Activated naive CD8-positive, alpha-beta T cell treated with anti-CD3 and anti-CD28 coated beads for 36 hours (primary cell): ENCODE data around the gene SLC26A1. TPM values are rescaled to one million over a fixed set of nuclear protein-coding genes. Genes with fewer than 3 reads are reported as not detected.

Experiments
- DNase-seq: peaks from one replicate; pipeline ENCODE4 v3.0.0; 2021
- H3K27ac Mint-ChIP-seq: one replicate; pipeline ENCODE4 v1.8.0; 2022; ENCODE audit warnings: mild to moderate bottlenecking, moderate library complexity, mixed read lengths
- H3K27me3 Mint-ChIP-seq: one replicate; pipeline ENCODE4 v1.8.0; 2022; ENCODE audit warnings: mild to moderate bottlenecking, mixed read lengths
- H3K36me3 Mint-ChIP-seq: one replicate; pipeline ENCODE4 v1.8.0; 2021; ENCODE audit warnings: mild to moderate bottlenecking, mixed read lengths
- H3K4me1 Mint-ChIP-seq: one replicate; pipeline ENCODE4 v1.8.0; 2021; ENCODE audit warnings: mixed read lengths
- H3K4me3 Mint-ChIP-seq: one replicate; pipeline ENCODE4 v1.8.0; 2022; ENCODE audit warnings: mild to moderate bottlenecking, moderate library complexity, mixed read lengths
- H3K9me3 Mint-ChIP-seq: one replicate; pipeline ENCODE4 v1.8.0; 2022; ENCODE audit warnings: mixed read lengths
- total RNA-seq, 2 experiments: library from RNA; stranded (reverse); gene quantifications; one replicate each; pipeline ENCODE4 v1.2.3, GENCODE V29; 2021

The SLC26A1 gene, protein sequence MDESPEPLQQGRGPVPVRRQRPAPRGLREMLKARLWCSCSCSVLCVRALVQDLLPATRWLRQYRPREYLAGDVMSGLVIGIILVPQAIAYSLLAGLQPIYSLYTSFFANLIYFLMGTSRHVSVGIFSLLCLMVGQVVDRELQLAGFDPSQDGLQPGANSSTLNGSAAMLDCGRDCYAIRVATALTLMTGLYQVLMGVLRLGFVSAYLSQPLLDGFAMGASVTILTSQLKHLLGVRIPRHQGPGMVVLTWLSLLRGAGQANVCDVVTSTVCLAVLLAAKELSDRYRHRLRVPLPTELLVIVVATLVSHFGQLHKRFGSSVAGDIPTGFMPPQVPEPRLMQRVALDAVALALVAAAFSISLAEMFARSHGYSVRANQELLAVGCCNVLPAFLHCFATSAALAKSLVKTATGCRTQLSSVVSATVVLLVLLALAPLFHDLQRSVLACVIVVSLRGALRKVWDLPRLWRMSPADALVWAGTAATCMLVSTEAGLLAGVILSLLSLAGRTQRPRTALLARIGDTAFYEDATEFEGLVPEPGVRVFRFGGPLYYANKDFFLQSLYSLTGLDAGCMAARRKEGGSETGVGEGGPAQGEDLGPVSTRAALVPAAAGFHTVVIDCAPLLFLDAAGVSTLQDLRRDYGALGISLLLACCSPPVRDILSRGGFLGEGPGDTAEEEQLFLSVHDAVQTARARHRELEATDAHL
- total RNA-seq = under 1 TPM; 0.20 to 0.21 TPM

DNA sequence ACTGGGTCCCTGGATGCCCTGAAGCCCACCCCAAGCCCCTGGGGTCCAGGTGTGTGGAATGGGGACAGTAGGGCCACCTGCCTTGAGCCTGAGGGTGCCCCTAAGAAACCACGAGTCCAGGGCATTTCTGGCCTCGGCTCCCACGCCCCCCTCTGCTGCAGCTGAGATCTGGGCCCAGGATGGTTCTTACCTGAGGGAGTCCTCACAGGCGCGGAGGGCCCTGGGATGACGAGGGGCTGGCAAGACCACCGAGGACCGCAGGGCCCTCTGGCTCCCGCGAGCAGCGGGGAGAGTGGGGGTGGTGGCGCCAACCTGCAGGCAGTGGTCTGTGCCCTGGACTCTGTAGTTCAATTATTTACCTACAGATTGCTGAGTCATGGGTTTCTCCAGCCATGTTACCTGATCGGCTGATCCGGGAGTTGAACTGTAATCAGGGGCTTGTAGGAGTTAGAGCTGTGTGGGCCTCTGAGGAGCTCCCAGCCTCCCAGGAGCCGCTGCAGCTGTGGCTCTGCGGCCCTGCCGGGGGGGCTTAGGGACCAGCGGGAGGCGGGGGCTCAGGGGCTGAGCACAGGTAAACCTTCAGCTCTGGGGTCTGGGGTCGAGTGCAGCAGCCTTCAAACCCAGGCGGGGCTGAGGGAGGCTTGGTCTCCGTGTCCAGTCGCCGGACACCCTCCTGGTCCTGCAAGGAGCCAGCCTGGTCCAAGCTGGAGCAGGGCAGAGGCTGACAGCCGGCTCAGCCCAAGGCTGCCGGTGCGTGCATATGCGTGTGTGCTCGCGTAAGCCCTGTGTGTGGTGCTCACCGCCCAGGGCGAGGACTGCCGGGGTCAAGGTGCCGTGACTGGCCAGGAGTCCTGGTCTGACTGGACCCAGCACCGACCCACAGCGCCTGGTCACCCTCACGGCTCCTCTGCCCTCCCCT lies at the start of gene SLC26A1:
TSS of gene SLC26A1 (minus strand) at position 294 of the 919 bp plus-strand sequence. CDS start 1,701 bp downstream, outside the sequence.
- H3K27me3 Mint-ChIP-seq = peaks cover 11% of the 10 kb centered on the region

DNA sequence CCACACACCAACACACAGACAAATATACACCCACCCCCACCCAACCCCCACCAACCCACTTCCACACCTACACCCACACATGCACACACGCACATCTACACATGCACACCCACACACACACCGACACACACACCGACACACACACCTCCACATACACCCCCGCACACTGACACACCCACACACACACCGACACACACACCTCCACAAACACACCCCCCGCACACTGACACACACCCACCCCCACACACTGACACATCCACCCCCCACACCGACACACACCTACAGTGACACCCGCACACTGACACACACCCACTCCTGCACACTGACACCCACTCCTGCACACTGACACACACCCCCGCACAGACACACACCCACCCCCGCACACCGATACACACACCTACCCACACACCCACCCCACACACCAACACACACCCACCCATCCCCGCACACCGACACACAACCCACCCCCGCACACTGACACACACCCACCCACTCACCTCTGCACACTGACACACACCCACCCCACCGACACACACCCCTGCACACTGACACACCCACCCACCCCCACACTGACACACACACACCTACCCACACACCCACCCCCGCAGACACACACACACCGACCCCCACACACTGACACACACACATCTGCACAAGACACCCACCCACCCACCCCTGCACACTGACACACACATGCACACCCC lies 49.3 kb upstream of the SLC26A1 start:
- Mint-ChIP-seq H3K4me1 (no peaks in the 10 kb centered on the region), H3K27ac (no peak overlapping the region), H3K36me3 (no peaks in the 10 kb centered on the region), H3K9me3 (no peaks in the 10 kb centered on the region), H3K27me3 (peaks cover 24% of the 10 kb centered on the region), H3K4me3 (no peak overlapping the region)
- DNase-seq = no peak

More for the DNA sequence above, at the start of gene SLC26A1:
- no peaks in the 10 kb centered on the region for H3K9me3 Mint-ChIP-seq
- H3K4me3 Mint-ChIP-seq = no peak within 1 kb of the TSS
- H3K36me3 Mint-ChIP-seq = no peaks in the 10 kb centered on the region
- DNase-seq = no peak
- H3K4me1 Mint-ChIP-seq = peaks cover under 1% of the 10 kb centered on the region
- H3K27ac Mint-ChIP-seq = no peak within 1 kb of the TSS

DNA sequence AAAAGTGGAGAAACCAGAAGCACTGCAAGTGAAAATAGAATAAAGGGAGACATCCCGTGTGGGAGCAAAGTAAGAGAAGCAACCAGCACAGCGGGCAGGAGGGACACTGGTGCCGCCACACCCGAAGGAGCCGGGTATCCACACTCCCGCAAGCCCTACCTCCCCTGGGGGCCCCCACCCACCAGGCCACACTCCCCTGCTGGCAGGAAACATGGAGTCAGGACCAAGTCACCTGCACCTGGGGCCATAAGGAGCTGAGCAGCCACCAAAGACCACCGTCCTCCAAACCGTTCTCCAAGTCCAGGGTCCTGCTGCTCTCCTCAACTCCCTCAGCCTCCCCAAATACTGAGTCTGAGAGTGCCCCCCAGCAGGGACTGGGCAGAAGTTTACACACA lies 48.7 kb upstream of the SLC26A1 start:
- Mint-ChIP-seq H3K27me3 (peaks cover 18% of the 10 kb centered on the region), H3K27ac (no peak overlapping the region), H3K4me3 (no peak overlapping the region), H3K36me3 (no peaks in the 10 kb centered on the region), H3K9me3 (no peaks in the 10 kb centered on the region), H3K4me1 (no peaks in the 10 kb centered on the region)
- no peak for DNase-seq

DNA sequence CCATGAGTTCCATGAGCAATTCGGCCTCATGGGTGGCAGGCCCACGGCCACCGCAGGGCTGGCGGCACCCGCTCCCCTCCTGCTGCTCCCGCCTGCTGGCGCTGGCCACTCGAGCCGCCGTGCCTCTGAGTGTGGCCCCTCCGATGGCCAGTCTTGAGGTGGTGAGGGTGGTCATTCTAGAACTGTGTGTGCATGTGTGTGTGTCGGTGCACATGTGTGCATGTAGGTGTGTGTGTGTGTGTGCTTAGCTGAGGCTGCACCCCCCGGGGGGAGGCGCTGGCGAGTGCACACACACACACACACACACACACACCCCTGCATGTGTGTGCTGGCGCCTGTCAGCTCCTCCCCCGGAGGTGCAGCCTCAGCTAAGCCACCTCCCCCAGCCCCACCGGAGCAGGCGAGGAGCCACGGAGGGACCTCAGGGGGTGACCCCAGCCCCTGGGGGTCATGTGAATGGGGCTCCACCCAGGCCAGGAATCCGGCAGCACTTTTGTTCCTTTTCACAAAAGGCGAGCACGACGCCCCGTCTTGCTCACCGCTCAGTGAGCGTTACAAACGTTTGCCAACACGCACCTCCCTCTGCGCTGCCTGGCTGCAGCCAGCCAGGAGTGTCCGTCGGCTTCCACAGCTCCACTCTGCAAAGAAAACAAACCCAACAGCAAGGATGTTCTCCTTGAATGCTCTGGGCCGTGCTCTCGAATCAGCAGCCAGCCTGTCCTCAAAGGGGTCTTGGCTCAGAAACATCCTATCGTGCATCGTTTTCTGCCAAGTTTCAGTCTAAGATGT lies 48.1 kb upstream of the SLC26A1 start:
- Mint-ChIP-seq H3K4me1 (no peaks in the 10 kb centered on the region), H3K9me3 (no peaks in the 10 kb centered on the region), H3K36me3 (no peaks in the 10 kb centered on the region), H3K4me3 (no peak overlapping the region), H3K27ac (no peak overlapping the region), H3K27me3 (peaks cover 14% of the 10 kb centered on the region)
- no peak for DNase-seq

DNA sequence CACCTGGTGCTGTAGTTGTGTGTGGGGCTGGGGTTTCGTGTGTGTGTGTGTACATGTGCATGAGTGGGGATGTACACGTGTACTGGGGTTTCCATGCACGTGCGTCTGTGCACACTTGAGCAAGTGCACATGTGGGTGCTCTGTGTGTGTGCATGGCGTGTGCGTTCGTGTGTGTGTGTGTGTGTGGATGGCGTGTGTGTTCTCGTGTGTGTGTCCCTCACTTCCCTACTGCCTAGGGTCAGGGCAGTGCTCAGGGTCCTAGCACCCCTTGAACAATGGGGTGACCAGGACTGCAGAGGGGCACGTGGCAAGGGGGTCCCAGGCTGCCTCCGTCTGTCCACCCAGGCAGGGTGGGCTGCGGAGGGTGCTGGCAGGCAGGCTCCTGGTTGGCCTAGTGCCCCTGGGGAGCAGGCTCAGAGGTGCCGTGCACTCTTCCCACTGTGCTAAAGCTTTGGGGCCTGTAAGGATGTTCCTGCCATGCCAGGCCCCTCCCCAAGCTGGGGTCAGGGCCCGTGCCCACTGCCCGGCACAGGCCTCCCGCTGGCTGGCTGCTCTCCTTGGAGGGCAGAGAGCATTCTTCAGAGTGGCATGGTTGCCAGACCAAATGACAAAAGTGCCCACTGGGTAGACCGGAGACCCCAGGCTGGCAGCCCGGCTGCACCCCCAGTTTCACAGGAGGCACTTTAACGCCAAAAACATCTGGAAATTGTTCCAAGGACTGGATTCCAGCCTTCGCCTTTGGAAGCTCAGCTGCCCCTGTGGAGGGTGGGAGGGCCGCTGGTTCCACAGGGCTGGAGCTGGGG lies 47.3 kb upstream of the SLC26A1 start:
- Mint-ChIP-seq H3K27ac (no peak overlapping the region), H3K27me3 (peaks cover 13% of the 10 kb centered on the region), H3K9me3 (no peaks in the 10 kb centered on the region), H3K36me3 (no peaks in the 10 kb centered on the region), H3K4me3 (no peak overlapping the region), H3K4me1 (no peaks in the 10 kb centered on the region)
- no peak for DNase-seq

DNA sequence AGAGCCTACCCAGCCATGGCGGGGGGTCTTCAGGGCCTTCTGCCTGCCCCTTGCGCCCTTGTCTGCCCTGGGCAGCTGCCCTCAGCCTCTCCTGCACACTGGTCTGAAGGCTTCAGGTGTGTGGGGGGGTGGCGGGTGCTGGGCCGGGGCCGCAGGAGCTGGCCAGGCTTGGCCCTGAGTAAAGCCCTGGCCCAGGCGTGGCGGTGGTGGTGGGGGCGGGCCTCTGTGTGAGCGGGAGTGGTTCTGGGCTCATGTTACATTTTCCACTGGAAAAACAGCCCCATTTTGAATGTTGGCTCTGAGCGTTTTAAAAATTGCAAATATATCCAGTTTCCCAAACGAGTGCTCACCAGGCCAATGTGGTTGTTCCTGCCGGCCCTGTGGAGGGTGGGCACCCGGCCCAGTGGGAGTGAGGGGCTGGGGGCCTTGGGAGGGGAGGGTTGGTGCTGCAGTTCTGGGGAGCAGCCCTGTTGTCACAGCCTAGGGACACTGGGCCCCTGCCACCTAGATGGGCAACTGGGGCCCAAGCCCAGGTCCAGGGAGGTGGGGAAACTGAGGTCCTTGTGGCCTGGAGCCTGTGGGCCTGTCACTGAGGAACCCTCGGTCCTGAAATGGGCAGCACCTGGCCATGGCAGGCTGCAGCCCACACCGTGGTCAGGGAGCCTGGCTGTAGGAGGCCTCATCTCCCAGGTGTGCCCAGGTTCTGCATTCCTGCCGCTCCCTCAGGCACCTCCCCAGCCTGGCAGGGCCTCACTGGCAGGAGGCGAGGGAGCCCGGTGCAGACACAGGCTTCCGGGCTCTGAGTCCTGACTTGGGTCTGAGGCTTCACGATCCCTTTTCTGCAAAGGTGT lies 46.5 kb upstream of the SLC26A1 start:
- H3K9me3 Mint-ChIP-seq = no peaks in the 10 kb centered on the region
- no peak overlapping the region for H3K27ac Mint-ChIP-seq
- no peak overlapping the region for H3K4me3 Mint-ChIP-seq
- H3K27me3 Mint-ChIP-seq = peaks cover 6% of the 10 kb centered on the region
- no peak for DNase-seq
- H3K36me3 Mint-ChIP-seq = no peaks in the 10 kb centered on the region
- no peaks in the 10 kb centered on the region for H3K4me1 Mint-ChIP-seq

DNA sequence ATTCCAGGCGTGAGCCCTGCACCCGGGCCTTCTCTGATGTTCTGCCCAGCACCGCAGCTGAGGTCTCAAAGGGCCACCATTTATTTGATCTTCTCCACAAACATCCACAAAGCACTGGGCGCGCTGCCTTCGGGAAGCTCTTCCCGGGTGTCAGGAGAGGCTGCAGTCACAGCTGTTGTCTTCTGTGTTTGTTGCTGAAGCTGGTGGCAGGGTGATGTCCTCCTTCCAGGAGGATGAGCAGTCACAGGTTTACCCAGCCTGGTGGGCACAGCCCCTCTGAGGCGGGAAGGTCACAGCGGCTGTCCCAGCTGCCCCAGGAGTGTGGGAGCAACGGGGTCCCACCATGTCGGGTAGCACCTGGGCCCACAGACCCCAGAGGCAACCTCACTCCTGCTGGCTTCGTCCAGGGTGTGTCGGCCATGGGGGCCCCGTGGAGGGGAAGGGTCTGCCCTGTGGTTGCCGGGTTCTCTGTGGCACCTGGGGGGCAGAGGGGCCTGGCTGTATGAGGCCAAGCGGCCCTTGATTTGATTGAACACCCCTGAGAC lies 45.8 kb upstream of the SLC26A1 start:
- no peaks in the 10 kb centered on the region for H3K4me1 Mint-ChIP-seq
- no peak overlapping the region for H3K27ac Mint-ChIP-seq
- H3K9me3 Mint-ChIP-seq = no peaks in the 10 kb centered on the region
- no peak for DNase-seq
- H3K27me3 Mint-ChIP-seq = peaks cover 2% of the 10 kb centered on the region
- H3K4me3 Mint-ChIP-seq = no peak overlapping the region
- no peaks in the 10 kb centered on the region for H3K36me3 Mint-ChIP-seq

DNA sequence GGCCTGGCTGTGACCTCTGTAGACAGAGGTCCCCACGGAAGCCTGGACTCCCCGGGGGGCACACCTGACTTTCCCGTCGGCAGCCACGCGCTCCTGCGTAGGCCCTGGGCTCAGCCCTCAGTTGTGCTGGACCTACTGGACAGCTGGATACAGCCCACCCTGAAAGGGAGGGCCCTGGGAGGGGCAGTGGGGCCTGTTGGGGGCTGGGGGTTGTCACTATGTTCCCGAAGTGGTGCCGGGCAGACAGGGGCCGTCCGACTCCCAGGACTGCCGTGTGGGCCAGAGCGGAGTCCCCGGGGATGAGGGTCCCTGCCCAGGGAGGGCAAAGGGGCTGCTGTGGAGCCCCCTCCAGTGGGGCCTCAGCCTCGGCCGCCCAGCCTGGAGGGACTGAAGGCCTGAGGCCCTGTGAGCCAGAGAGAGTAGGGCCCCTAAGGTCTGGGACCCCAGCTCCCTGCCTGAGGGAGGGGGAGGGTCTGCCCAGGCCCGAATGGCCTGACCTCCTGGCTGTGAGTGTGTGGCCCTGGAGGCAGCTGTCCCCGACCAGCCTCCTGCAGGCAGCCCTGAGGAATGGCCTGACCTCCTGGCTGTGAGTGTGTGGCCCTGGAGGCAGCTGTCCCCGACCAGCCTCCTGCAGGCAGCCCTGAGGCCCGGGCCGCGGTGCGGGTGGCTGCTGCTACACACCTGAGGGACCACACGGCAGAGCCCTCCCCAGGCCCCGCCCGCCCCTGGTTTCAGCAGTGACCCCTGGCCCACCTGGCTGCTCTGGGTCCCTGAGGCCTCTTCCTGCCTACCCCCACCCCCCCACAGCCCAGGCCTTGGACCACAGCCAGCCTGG lies 44.0 kb upstream of the SLC26A1 start:
- Mint-ChIP-seq H3K4me3 (no peak overlapping the region), H3K27me3 (no peaks in the 10 kb centered on the region), H3K9me3 (no peaks in the 10 kb centered on the region), H3K27ac (no peak overlapping the region), H3K4me1 (no peaks in the 10 kb centered on the region), H3K36me3 (no peaks in the 10 kb centered on the region)
- no peak for DNase-seq

DNA sequence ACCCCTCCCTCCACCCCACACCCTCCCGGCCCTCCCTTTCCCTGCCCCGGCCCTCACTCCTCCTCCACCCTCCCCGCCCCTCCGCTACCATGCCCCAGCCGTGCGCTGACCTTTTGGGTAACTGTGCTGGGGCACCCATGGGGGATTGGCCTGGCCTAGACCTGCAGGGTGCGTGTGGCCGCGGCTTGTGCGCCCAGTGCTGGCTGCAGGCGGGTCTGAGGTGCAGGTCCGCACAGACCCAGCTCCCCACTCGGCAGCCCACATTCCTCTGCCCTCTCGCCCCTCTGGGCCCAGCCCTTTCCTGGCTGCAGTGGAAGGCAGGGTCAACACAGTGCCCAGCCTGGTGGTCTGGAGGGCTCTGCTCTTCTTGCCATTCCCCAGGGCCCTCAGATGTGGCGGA lies 42.9 kb upstream of the SLC26A1 start:
- no peak overlapping the region for H3K27ac Mint-ChIP-seq
- H3K27me3 Mint-ChIP-seq = no peaks in the 10 kb centered on the region
- no peak for DNase-seq
- H3K9me3 Mint-ChIP-seq = no peaks in the 10 kb centered on the region
- H3K36me3 Mint-ChIP-seq = no peaks in the 10 kb centered on the region
- no peak overlapping the region for H3K4me3 Mint-ChIP-seq
- no peaks in the 10 kb centered on the region for H3K4me1 Mint-ChIP-seq

DNA sequence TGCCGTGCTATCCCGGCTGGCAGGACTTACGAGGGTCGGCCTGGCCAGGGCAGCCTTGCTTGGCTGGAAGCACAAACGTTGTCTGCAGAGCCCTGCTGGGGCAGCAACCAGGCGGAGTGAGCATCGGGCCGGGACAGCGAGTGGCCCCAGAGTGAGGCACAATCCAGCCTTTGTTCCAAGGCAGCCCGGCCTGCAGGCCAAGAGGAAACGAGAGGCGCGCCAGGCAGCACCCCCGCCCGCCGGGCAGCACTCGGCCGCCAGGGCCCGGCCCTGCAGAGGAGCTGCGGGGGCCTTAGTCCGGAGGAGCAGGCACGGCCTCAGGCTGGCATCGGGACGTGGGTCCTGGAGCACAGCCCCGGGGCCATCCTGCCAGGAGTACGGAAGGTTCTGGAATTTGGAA lies 42.3 kb upstream of the SLC26A1 start:
- H3K4me3 Mint-ChIP-seq = no peak overlapping the region
- H3K27ac Mint-ChIP-seq = no peak overlapping the region
- H3K9me3 Mint-ChIP-seq = no peaks in the 10 kb centered on the region
- no peak for DNase-seq
- H3K36me3 Mint-ChIP-seq = no peaks in the 10 kb centered on the region
- no peaks in the 10 kb centered on the region for H3K4me1 Mint-ChIP-seq
- H3K27me3 Mint-ChIP-seq = no peaks in the 10 kb centered on the region

DNA sequence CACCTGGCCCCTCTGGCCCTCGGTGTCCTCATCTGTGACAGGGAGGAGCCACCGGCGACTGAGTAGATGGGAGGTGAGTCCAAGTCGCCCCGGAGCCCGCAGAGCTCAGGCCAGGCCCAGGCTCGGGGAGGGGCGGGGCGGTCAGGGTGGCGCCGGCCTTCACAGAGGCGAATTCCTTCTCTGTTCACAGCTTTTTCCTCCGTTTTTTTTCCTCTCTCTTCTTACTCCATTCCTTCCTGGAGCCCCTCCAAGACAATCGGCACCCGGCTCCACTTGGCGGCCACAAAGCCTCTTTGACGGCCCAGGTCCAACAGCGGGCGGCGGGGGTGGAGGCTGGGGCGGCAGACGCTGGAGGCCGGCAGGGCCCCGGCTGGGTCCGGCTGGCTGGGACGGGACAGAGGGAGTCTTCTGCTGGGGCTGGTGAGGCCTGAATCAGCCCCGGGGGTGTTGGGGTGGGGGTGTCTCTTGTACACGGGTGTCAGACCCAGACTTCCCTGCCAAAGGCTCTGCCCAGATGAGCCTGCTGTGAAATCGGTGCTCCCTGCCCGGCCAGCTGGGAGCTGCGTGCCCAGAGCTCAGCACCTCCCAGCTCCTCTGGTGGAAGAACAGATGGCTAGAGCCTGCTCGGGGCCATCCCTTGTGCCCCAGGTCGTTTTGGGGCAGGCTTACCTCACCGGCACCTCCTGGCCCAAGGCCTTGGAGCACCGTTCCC lies 40.8 kb upstream of the SLC26A1 start:
- Mint-ChIP-seq H3K27me3 (no peaks in the 10 kb centered on the region), H3K36me3 (no peaks in the 10 kb centered on the region)

More for the DNA sequence above, 40.8 kb upstream of the SLC26A1 start:
- Mint-ChIP-seq H3K9me3 (no peaks in the 10 kb centered on the region), H3K4me3 (no peak overlapping the region), H3K4me1 (no peaks in the 10 kb centered on the region), H3K27ac (no peak overlapping the region)
- no peak for DNase-seq
